Endodermal cell (in vitro differentiated cells): ENCODE measurements around the gene MAN2B2. TPM values are rescaled to one million over a fixed set of nuclear protein-coding genes. Genes with fewer than 3 reads are reported as not detected.
A peak's percentile ranks its signal among the peaks of the same experiment; 100 is the strongest.

Source experiments
- DNase-seq: peaks from one replicate; pipeline ENCODE4 v3.0.0-alpha.2; 2017
- H3K27ac ChIP-seq: 2 replicates; pipeline ENCODE4 v1.5.1; 2013; ENCODE audit warnings: mild to moderate bottlenecking, low read depth, low read length, moderate library complexity
- H3K27me3 ChIP-seq: 2 replicates; pipeline ENCODE4 v1.6.1; 2013; ENCODE audit warnings: mild to moderate bottlenecking, low read length, moderate library complexity; ENCODE audit not compliant: insufficient read depth, control insufficient read depth, poor library complexity, severe bottlenecking
- H3K36me3 ChIP-seq: 2 replicates; pipeline ENCODE4 v1.7.0; 2013; ENCODE audit warnings: mild to moderate bottlenecking, low read length, moderate library complexity; ENCODE audit not compliant: control insufficient read depth, insufficient read depth
- H3K4me1 ChIP-seq: one replicate; pipeline ENCODE4 v1.7.0; 2013; ENCODE audit warnings: low read length; ENCODE audit not compliant: control insufficient read depth, insufficient read depth
- H3K4me3 ChIP-seq: 2 replicates; pipeline ENCODE4 v1.5.1; 2013; ENCODE audit warnings: mild to moderate bottlenecking, low read length, moderate library complexity
- H3K9ac ChIP-seq: 2 replicates; pipeline ENCODE4 v1.6.1; 2013; ENCODE audit warnings: mild to moderate bottlenecking, low read length, moderate library complexity; ENCODE audit not compliant: poor library complexity, severe bottlenecking; ENCODE audit errors: extremely low read depth
- H3K9me3 ChIP-seq: 2 replicates; pipeline ENCODE4 v1.6.1; 2013; ENCODE audit warnings: mild to moderate bottlenecking, low read length, moderate library complexity; ENCODE audit not compliant: control insufficient read depth
- H3K27ac Mint-ChIP-seq: 2 replicates; pipeline ENCODE4 v1.8.0; 2020; ENCODE audit warnings: mixed read lengths
- H3K27me3 Mint-ChIP-seq: 2 replicates; pipeline ENCODE4 v1.8.0; 2021; ENCODE audit warnings: mild to moderate bottlenecking, mixed read lengths; ENCODE audit not compliant: insufficient read depth
- H3K36me3 Mint-ChIP-seq: 2 replicates; pipeline ENCODE4 v1.8.0; 2020; ENCODE audit warnings: low read depth, mixed read lengths
- H3K4me1 Mint-ChIP-seq: 2 replicates; pipeline ENCODE4 v1.8.0; 2020; ENCODE audit warnings: mixed read lengths
- H3K4me3 Mint-ChIP-seq: 2 replicates; pipeline ENCODE4 v1.8.0; 2020; ENCODE audit warnings: mild to moderate bottlenecking, moderate library complexity, mixed read lengths
- H3K9me3 Mint-ChIP-seq: 2 replicates; pipeline ENCODE4 v1.8.0; 2020; ENCODE audit warnings: mild to moderate bottlenecking, mixed read lengths
- WGBS, 2 experiments: methylation state at CpG; one replicate each; pipeline versions ENCODE4 v1.1.5 to v1.1.7; 2013; ENCODE audit warnings: missing lambda C conversion rate in 2 of 2, mixed read lengths in 1 of 2; ENCODE audit not compliant: insufficient coverage in 1 of 2, insufficient read length in 1 of 2; 5-methylcytosine and 5-hydroxymethylcytosine counted together
- total RNA-seq, 2 donors: library from RNA; stranded (reverse); fragmentation: NEBNext Ultra II Directional in 1 of 2; extraction: Animal tissue kit (Norgen Biotek cat#: 25700) in 1 of 2; gene quantifications; 2 replicates in 1 of 2; 3 replicates in 1 of 2; pipeline ENCODE4 v1.2.1, GENCODE V29; 2021
- TF ChIP-seq, protein P1 (sequence below): fragments of 200-600 bp; sonication (generic); conservative IDR thresholded peaks from 2 replicates; pipeline ENCODE4 v1.5.0; 2021; ENCODE audit warnings: antibody characterized with exemption, mild to moderate bottlenecking

Gene MAN2B2
- total RNA-seq, 2 donors from 2014 or later, result 13.3 to 20.8 TPM

GRCh38 chr4:6607368-6608055, 32.5 kb downstream of the MAN2B2 start:
- peaks cover 28% of the 10 kb centered on the region for H3K9me3 Mint-ChIP-seq
- no peak overlapping the region for H3K4me3 Mint-ChIP-seq
- WGBS, 2 experiments, result 89 to 98% methylated on average over 13 of the region's 13 CpGs
- H3K36me3 Mint-ChIP-seq, result peaks cover 72% of the 10 kb centered on the region
- TF ChIP-seq, protein P1, sequence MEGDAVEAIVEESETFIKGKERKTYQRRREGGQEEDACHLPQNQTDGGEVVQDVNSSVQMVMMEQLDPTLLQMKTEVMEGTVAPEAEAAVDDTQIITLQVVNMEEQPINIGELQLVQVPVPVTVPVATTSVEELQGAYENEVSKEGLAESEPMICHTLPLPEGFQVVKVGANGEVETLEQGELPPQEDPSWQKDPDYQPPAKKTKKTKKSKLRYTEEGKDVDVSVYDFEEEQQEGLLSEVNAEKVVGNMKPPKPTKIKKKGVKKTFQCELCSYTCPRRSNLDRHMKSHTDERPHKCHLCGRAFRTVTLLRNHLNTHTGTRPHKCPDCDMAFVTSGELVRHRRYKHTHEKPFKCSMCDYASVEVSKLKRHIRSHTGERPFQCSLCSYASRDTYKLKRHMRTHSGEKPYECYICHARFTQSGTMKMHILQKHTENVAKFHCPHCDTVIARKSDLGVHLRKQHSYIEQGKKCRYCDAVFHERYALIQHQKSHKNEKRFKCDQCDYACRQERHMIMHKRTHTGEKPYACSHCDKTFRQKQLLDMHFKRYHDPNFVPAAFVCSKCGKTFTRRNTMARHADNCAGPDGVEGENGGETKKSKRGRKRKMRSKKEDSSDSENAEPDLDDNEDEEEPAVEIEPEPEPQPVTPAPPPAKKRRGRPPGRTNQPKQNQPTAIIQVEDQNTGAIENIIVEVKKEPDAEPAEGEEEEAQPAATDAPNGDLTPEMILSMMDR, result no peak
- H3K9me3 ChIP-seq, result peaks cover 9% of the 10 kb centered on the region
- H3K27me3 Mint-ChIP-seq, result peaks cover 2% of the 10 kb centered on the region
- peaks cover 24% of the 10 kb centered on the region for H3K36me3 ChIP-seq
- no peaks in the 10 kb centered on the region for H3K4me1 Mint-ChIP-seq
- no peak overlapping the region for H3K27ac ChIP-seq
- H3K4me3 ChIP-seq, result no peak overlapping the region
- DNase-seq, result no peak
- no peaks in the 10 kb centered on the region for H3K27me3 ChIP-seq
- H3K27ac Mint-ChIP-seq, result no peak overlapping the region
- H3K4me1 ChIP-seq, result no peaks in the 10 kb centered on the region
- no peak overlapping the region for H3K9ac ChIP-seq

GRCh38 chr4:6608758-6609414, 33.9 kb downstream of the MAN2B2 start:
- H3K27me3 Mint-ChIP-seq, result no peaks in the 10 kb centered on the region
- Histone ChIP-seq H3K36me3 (peaks cover 22% of the 10 kb centered on the region), H3K9me3 (peaks cover 9% of the 10 kb centered on the region), H3K27me3 (no peaks in the 10 kb centered on the region), H3K4me1 (no peaks in the 10 kb centered on the region), H3K9ac (no peak overlapping the region), H3K4me3 (no peak overlapping the region), H3K27ac (no peak overlapping the region)
- TF ChIP-seq, protein P1, result peak; percentile 50
- no peak overlapping the region for H3K27ac Mint-ChIP-seq
- no peaks in the 10 kb centered on the region for H3K4me1 Mint-ChIP-seq
- peak; percentile 75 for DNase-seq
- 89 to 90% methylated on average over 24 to 28 of the region's 28 CpGs for WGBS, 2 experiments
- peaks cover 22% of the 10 kb centered on the region for H3K9me3 Mint-ChIP-seq
- H3K4me3 Mint-ChIP-seq, result no peak overlapping the region
- peaks cover 67% of the 10 kb centered on the region for H3K36me3 Mint-ChIP-seq

- TF ChIP-seq, protein P1, result no peak
- Mint-ChIP-seq H3K36me3 (peaks cover 63% of the 10 kb centered on the region), H3K9me3 (peaks cover 15% of the 10 kb centered on the region), H3K27me3 (no peaks in the 10 kb centered on the region), H3K27ac (no peak overlapping the region), H3K4me1 (no peaks in the 10 kb centered on the region), H3K4me3 (no peak overlapping the region)
- H3K36me3 ChIP-seq, result peaks cover 22% of the 10 kb centered on the region
- H3K4me3 ChIP-seq, result no peak overlapping the region
- WGBS, 2 experiments, result 95% methylated on average over 19 to 26 of the region's 26 CpGs
- H3K9me3 ChIP-seq, result peaks cover 9% of the 10 kb centered on the region
- H3K27me3 ChIP-seq, result no peaks in the 10 kb centered on the region
- no peak overlapping the region for H3K9ac ChIP-seq
- H3K27ac ChIP-seq, result no peak overlapping the region
- no peak for DNase-seq
- H3K4me1 ChIP-seq, result no peaks in the 10 kb centered on the region
These were observed 34.6 kb downstream of the MAN2B2 start for GRCh38 chr4:6609415-6610079.
